ENCODE measurements around the gene MAPK8IP1.

- TF ChIP-seq, protein P1, sequence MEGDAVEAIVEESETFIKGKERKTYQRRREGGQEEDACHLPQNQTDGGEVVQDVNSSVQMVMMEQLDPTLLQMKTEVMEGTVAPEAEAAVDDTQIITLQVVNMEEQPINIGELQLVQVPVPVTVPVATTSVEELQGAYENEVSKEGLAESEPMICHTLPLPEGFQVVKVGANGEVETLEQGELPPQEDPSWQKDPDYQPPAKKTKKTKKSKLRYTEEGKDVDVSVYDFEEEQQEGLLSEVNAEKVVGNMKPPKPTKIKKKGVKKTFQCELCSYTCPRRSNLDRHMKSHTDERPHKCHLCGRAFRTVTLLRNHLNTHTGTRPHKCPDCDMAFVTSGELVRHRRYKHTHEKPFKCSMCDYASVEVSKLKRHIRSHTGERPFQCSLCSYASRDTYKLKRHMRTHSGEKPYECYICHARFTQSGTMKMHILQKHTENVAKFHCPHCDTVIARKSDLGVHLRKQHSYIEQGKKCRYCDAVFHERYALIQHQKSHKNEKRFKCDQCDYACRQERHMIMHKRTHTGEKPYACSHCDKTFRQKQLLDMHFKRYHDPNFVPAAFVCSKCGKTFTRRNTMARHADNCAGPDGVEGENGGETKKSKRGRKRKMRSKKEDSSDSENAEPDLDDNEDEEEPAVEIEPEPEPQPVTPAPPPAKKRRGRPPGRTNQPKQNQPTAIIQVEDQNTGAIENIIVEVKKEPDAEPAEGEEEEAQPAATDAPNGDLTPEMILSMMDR (IDR thresholded peaks at IDR 0.05; ENCODE audit: insufficient read depth, low read length) = no peak
- TF ChIP-seq POLR2AphosphoS5 (IDR thresholded peaks at IDR 0.05; ENCODE audit: low read depth) = no peak
- no peak for TF ChIP-seq GABPA (IDR thresholded peaks at IDR 0.05; ENCODE audit: low read depth)
Measured at GRCh38 chr11:45884596-45885185, 760 bp upstream of the MAPK8IP1 start.

All from HL-60 (cell line).